LNCAP (cell line): ENCODE results near the gene ZNF446.

ENCODE experiments used
- CTCF ChIP-seq: fragments of 450-650 bp; IDR thresholded peaks from 2 replicates; pipeline ENCODE4 v1.5.1; 2017; ENCODE audit warnings: mild to moderate bottlenecking

The ZNF446 gene

GRCh38 chr19:58522709-58523108, 46.6 kb downstream of the ZNF446 start:
- no peak for TF ChIP-seq CTCF

- TF ChIP-seq CTCF, result no peak
These were observed 53.3 kb downstream of the ZNF446 start for GRCh38 chr19:58529405-58529804.
